ENCODE data around the gene KLRF1.

The KLRF1 gene

GRCh38 chr12:9827209-9827888 lies at the start of gene KLRF1:
Gene KLRF1, plus strand, starts transcription at chr12:9827481. Its CDS starts 64 bp downstream, at chr12:9827545.
- H3K4me3 ChIP-seq (ENCODE audit: low read length): no peak within 1 kb of the TSS
- no peak for DNase-seq (ENCODE audit: low read depth)
- TF ChIP-seq, protein P1, sequence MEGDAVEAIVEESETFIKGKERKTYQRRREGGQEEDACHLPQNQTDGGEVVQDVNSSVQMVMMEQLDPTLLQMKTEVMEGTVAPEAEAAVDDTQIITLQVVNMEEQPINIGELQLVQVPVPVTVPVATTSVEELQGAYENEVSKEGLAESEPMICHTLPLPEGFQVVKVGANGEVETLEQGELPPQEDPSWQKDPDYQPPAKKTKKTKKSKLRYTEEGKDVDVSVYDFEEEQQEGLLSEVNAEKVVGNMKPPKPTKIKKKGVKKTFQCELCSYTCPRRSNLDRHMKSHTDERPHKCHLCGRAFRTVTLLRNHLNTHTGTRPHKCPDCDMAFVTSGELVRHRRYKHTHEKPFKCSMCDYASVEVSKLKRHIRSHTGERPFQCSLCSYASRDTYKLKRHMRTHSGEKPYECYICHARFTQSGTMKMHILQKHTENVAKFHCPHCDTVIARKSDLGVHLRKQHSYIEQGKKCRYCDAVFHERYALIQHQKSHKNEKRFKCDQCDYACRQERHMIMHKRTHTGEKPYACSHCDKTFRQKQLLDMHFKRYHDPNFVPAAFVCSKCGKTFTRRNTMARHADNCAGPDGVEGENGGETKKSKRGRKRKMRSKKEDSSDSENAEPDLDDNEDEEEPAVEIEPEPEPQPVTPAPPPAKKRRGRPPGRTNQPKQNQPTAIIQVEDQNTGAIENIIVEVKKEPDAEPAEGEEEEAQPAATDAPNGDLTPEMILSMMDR (conservative IDR thresholded peaks at IDR 0.05; ENCODE audit: low read length): no peak

DNA sequence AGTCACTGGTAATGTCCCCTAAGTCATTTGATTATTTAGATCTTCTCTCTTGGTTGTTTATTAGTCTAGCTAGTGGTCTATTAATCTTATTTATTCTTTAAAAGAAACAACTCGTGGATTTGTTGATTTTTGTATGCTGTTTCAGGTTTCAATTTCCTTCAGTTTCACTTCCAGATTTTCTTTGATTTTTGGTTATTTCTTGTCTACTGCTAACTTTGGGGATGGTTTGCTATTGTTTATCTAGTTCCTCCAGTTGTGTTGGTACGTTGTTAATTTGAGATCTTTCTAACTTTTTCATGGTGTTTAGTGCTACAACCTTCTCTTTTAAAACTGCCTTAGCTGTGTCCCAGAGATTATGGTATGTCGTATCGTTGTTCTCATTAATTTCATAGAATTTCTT lies 48.1 kb upstream of the KLRF1 start:
- TF ChIP-seq, protein P1 (conservative IDR thresholded peaks at IDR 0.05; ENCODE audit: low read length): no peak
- no peak for DNase-seq (ENCODE audit: low read depth)
- no peak overlapping the region for H3K4me3 ChIP-seq (ENCODE audit: low read length)

DNA sequence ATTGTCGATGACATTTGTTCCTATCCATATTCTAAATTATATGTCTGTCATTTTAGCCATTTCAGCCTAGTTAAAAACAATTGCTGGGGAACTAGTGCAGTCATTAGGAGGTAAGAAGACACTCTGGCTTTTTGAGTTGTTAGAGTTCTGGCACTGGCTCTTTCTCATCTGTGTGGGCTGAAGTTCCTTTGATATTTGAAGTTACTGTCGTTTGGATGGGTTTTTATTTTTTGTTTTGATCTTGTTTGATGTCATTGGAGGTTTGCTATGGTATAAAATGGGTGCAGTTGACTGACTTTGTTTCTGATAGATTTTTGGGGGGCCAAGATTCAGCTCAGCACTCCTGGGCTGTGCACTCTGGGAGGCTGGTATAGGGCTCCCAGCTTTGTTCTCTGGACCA lies 45.9 kb upstream of the KLRF1 start:
- TF ChIP-seq, protein P1 (conservative IDR thresholded peaks at IDR 0.05; ENCODE audit: low read length): no peak
- DNase-seq (ENCODE audit: low read depth): no peak
- no peak overlapping the region for H3K4me3 ChIP-seq (ENCODE audit: low read length)

DNA sequence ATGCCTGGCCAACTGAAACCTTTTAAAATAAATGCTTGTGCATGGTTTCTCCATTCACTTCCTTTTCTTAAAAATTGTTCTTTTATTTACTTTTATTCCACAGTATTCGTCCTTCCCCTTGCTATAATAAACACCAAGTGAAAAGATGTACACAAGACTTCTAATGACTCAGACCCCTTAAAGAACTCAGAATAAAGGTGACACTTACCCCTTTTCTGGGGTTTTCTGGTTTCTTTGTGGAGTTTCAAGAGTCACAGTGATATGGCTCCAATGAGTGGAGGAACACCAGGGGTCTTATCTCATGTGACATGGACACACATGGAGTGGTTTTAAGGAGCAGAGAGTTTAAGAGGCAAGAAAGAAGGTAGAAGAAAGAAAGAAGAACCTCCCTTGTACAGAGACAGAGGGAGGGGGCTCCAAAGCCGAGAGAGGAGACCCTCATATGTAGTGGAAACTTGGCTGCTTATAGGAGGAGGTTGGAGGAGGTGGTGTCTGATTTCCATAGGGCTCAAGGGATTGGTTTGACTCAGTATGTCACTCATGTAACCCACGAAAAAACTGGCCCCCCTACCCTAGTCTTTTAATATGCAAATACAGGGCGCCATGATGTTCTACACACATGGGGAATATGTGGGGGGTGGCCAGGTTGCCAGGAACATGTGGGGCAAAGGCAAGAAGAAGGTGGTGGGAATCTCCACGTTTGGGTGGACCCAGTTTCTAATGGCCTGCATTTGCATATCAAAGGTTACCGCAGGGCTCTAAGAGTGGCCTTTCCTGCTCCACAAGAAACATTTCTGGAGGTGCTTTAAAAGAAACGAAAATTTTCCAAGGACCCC lies 44.5 kb upstream of the KLRF1 start:
- TF ChIP-seq, protein P1 (conservative IDR thresholded peaks at IDR 0.05; ENCODE audit: low read length): no peak
- DNase-seq (ENCODE audit: low read depth): no peak
- H3K4me3 ChIP-seq (ENCODE audit: low read length): no peak overlapping the region

DNA sequence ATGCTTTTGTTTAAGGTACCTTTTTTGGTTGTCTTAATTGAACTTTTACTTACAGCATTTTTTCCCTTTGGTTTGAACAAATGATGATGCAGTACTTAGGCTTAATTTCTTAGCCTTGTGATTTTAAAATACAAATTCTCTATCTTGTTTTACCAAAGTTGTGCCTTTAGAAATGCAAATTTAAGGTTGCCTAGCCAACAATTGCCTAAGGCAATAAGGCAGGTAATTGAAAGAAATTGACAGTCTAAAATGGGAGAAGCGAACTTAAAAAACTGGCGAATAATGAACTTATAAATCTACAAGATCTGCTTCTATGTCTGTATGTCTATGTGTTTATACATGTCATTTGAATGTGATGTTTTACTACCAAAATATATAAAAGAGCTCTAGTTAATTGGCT lies 43.0 kb upstream of the KLRF1 start:
- DNase-seq (ENCODE audit: low read depth): no peak
- TF ChIP-seq, protein P1 (conservative IDR thresholded peaks at IDR 0.05; ENCODE audit: low read length): no peak
- H3K4me3 ChIP-seq (ENCODE audit: low read length): no peak overlapping the region

DNA sequence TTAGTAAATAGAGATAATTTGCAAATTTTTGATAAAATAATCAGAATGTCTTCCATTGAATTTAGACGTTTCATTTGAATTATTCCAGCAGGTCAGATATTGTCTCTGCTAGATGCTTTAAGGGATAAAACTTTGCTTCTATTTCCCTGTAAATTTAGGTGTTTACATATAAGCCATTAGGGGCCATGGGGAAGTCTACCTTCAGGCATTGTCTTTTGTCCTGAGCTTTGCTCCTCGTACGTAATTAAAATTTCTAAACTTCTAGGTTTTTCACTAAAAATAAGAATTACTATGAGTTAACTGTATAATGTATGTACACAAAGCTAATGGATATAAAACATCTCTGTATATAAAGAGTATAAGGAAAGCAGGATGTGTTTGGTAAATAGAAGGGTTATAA lies 42.5 kb upstream of the KLRF1 start:
- H3K4me3 ChIP-seq (ENCODE audit: low read length): no peak overlapping the region
- TF ChIP-seq, protein P1 (conservative IDR thresholded peaks at IDR 0.05; ENCODE audit: low read length): no peak
- DNase-seq (ENCODE audit: low read depth): no peak

Data from AG10803 (cell line).